Peyer's patch (tissue), 4 donors: ENCODE results near the gene LRP1-AS.
"Not testable (repeated sequence)": the region's sequence is repeated elsewhere in the genome, so short reads cannot be mapped to it uniquely, and the experiment has no call there.

ENCODE experiments used
- POLR2A ChIP-seq, 2 donors: fragments of 450-650 bp; IDR thresholded peaks; one replicate each; pipeline ENCODE4 v1.5.1; 2017; ENCODE audit warnings: antibody characterized with exemption in 2 of 2, mild to moderate bottlenecking in 2 of 2, moderate library complexity in 2 of 2
- TF ChIP-seq, protein P1 (sequence below), 6 experiments: fragments of 450-650 bp in 4 of 6; fragments of 200-600 bp in 2 of 6; sonication (generic) in 1 of 6; IDR thresholded peaks; one replicate each; pipeline ENCODE4 v1.5.1; 2017 to 2019; ENCODE audit warnings: antibody characterized with exemption in 6 of 6, mild to moderate bottlenecking in 3 of 6, moderate library complexity in 1 of 6

DNA sequence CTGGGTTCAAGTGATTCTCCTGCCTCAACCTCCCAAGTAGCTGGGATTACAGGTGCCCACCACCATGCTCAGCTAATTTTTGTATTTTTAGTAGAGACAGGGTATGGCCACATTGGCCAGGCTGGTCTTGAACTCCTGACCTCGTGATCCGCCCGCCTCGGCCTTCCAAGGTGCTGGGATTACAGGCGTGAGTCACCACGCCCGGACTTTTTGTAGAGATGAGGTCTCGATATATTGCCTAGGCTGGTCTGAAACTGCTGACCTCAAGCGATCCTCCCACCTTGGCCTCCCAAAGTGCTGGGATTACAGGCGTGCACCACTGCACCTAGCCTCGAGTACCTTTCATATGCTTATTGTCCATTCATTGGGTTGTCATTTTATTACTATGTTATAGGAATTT, 26.7 kb downstream of the LRP1-AS start:
- TF ChIP-seq, protein P1, sequence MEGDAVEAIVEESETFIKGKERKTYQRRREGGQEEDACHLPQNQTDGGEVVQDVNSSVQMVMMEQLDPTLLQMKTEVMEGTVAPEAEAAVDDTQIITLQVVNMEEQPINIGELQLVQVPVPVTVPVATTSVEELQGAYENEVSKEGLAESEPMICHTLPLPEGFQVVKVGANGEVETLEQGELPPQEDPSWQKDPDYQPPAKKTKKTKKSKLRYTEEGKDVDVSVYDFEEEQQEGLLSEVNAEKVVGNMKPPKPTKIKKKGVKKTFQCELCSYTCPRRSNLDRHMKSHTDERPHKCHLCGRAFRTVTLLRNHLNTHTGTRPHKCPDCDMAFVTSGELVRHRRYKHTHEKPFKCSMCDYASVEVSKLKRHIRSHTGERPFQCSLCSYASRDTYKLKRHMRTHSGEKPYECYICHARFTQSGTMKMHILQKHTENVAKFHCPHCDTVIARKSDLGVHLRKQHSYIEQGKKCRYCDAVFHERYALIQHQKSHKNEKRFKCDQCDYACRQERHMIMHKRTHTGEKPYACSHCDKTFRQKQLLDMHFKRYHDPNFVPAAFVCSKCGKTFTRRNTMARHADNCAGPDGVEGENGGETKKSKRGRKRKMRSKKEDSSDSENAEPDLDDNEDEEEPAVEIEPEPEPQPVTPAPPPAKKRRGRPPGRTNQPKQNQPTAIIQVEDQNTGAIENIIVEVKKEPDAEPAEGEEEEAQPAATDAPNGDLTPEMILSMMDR (IDR thresholded peaks at IDR 0.05) = not testable (repeated sequence)
- not testable (repeated sequence) for TF ChIP-seq POLR2A (IDR thresholded peaks at IDR 0.05)
